Stimulated activated CD4-positive, alpha-beta T cell treated with anti-CD3 and anti-CD28 coated beads, Interleukin-1b, Interleukin-23, amount 100 ng/mL, for 1 hour (primary cell): ENCODE measurements around the gene MRPL53.
"Not testable (repeated sequence)": the region's sequence is repeated elsewhere in the genome, so short reads cannot be mapped to it uniquely, and the experiment has no call there.

ENCODE experiments used
- DNase-seq, 2 donors: peaks; one replicate each; pipeline ENCODE4 v3.0.0-alpha.2; 2020; ENCODE audit warnings: low read depth in 2 of 2

Gene MRPL53

DNA sequence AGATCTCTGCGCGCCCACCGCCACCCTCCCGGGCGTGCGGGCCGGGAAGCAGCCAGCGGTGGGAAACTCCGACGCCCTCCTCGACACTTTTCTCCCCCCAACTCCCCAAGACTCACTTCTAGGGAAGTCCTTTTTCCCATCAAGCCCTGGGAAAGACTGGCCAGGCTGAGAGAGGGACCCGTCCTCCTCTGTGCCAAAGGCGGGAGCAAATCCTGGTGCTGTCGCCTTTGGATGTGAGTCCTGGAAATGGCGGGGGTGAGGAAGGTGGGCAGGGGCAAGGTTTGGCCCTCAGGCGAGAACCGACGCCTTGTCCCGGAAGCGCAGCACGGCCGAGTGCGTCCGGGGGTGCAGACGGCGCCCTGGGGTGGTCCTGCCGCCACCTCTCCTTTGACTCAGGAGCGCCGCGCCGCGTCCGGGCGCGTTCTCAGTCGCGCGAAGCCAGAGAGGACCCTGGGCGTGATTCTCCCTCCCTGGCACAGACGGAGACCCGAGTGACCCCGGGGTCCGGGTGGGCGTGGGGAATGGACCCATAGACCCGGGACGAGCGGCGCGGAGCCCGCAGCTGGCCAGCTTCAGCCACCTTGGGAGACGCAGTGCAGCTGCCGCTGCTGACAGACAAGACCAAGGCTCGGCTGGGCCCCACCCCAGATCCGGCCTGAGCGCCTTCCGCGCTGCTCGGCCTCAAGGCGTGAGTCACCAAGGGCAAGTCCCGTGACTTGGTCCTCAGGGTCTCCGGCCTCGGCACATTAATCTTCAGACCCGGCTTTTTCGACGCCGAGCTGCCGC is 30.4 kb upstream of the MRPL53 start:
- DNase-seq: no peak

DNA sequence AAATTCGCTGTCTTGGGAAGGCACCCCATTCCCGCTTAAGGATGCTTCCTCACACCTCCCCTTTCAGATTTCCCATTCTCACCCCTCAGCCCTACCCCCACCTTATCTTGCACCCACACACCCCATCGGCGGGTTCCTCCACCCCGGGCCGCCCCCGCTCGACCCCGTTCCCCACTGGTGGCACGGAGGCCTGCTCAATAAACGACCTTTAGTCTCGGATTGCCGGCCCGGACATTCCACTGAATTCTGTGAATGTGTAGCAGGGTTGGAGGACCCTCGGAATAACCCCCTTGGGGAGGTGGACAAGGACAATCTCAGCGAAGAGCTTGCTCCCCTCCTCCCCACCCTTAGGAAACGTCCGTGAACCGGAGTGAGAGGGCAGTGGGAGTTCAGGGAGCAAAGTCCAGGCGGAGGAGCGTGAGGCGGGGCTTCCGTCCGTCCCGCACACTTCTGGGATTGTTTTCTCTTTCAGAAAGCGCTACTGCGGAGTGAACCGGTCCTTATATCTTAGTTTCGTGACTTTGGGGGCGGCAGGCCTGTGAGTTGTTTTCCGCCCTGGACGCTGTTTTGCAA is 29.8 kb upstream of the MRPL53 start:
- no peak for DNase-seq

DNA sequence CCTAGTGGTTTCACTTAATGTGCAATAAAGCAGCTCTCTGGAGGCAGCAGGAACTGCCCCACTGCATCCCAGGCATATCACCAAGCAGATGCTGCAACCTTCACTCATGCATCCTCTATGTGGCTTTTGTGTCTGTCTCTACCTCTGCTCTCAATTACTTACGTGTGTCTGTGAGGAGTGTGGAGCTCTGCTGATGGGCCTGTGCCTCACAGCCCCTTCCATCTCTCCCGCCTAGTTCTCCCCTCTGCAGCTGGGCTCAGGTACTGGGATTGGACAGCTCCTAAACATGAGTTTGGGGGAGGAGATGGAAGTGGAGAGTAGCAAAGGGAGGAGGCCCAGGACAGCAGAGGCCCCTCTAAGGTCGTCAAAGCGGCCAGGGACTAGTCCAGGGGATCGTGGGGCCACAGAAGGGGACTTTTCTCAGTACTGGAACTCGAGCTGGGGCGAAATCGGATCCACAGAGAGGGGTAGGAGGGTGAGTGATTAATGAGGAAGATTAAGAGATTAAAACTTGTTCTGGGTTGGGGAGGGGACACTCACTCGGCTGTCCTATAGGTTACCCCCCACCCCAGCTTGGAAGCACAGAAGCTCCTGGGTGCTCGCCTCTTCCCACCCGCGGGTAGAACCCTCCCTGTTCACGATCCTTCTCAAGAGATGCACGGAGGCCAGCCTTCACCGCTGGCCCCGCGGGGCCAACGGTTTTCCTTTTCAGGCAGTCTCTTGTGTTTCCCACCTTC is 29.0 kb upstream of the MRPL53 start:
- DNase-seq: no peak

DNA sequence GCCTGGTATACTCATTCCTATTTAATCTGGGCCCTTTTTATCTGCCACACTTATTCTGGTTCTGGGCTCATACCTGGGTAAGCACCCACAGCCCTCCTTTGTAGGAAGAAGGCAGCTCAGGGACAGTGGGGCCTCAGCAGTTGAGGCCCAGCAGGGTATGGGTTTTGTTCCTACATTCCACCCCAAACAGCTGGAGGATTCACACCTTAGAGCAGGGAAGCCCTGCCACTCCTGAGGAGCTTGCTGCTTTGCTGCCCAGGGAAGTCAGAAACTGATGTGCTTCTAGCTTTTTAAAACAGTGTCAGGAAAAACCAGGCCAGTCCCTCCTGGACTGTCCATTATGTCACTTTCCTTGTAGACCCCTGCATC is 28.1 kb upstream of the MRPL53 start:
- no peak for DNase-seq

DNA sequence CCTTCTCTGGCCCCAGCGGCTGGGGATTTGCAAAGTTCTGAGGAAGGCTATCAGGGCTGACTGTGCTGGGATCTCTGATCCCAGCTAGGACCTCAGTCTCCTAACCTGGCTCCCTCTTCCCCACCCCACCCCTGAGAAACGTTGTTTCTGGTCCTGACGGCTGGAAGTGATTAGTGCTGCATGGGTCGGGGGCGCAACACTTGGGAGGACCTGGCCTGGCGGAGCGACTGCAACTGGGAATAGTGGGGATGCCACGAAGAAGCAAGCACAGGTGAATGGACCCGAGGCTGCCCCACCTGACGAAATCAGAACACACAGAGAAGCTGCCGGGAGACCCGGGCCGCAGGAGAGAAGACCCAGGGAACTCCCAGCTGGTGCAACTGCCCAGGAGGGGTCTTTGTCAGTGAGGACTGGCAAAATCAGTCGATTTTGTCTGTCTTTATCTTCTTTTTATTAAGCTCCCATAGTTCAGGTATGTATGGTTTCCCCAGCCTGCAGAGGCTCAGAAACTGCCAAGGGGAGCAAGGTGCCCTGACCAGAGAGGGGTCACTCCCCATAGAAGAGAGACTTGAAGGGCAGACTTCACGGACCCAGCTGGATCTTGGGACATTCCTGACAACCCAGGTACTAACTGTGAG is 27.6 kb upstream of the MRPL53 start:
- no peak for DNase-seq

DNA sequence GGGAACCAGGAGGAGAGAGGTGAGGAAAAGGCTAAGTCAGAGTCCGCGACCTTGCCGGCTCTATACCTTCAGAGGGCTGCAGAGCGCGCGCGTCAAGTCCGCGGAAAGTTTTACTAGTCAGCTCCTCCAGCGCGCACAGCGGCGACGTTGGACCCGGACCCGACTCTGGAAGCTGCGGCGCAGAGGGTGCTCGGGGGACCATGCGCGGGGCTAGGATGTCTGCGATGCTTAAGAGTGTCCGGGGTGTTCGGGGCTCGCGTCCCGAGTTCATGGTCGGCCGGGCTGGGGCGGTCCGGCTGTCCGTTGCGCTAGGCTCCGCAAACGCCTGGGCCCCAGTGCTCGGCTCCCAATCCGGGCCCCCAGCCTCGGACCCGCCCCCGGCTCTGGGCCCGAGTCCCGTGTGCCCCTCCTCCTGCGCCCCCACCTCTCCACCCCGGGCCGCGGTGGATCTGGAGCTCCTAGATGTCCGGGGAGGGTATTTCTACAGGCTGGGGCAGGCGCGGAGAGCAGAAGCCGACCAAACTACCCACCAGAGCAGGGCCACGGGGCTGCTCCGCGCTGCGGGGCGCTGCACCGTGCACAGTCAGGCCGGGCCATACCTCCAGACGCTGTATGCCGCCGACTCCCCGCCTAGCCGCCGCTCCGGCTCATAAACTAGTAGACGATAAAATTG is 26.9 kb upstream of the MRPL53 start, which contains the start of gene LBX2:
Gene LBX2 (minus strand): TSS at position 337 of the 673 bp plus-strand sequence. CDS start 66 bp downstream, at position 271.
- no peak for DNase-seq

DNA sequence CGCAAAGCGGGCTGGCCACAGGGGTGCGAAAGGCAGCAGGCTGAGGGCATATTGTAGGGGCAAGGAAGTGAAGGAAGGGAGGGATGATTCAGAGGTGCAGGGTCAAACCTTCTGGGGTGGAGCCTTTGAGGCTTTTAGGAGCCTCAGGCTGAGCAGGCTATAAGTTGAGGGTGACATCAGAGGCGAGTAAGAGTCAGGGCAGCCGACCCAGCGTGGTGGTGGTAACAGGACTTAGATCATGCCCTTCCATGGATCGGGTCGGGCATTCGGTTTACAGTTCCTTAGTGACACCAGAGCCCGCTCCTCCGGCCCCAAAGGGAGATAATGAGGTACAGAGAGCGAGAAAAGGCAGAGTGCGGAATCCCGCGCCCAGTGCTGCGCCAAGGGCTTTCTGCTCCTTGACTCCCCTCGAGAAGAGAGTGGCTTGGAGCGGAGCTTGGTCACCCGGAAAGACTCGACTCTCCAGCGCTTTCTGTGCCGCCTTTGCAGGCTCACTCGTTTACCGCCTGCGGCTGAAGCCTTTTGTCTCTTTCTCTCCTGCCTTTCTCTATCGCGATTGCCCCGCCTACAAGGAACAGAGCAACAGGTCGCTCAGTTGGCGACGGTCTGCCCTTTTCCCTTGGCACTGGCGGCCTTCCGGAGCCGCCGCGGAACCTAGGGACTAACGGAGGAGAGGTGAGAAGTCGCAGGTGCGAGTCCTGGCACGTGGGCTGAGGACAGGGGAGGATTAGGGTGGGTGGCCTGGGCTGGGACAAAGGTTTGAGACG is 26.2 kb upstream of the MRPL53 start:
- no peak for DNase-seq

DNA sequence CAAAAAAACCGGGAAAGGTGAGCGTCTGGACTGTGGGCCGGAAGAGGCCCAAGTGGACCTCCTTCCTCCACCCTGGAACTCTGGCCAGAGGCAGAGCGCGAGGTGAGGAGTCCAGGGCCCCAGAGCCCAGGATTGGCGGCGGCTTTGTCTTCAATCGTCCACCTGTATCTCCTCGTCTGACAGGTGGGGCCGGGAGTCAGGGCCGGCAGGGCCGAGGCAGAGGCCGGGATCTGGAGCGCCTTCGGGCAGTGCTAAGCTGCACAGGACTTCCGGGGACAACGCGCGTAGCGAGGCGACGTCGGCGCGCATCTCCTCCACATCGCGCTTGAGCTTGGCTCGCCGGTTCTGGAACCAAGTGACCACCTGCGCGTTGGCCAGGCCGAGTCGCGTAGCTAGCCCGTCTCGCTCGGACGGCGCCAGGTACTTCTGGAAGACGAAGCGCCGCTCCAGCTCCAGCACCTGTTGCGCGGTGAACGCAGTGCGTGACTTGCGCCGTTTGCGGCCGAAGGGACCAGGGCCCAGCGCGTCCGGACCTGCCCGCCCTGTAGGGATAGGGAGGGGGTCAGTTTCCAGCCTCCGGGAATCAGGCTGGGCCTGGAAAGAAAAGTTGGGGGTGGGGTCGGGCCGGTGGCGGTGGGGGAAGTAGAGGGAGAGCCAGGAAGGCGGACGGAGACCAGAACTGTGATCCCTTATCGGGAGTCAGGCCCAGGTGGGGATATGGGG is 25.5 kb upstream of the MRPL53 start:
- DNase-seq: no peak

DNA sequence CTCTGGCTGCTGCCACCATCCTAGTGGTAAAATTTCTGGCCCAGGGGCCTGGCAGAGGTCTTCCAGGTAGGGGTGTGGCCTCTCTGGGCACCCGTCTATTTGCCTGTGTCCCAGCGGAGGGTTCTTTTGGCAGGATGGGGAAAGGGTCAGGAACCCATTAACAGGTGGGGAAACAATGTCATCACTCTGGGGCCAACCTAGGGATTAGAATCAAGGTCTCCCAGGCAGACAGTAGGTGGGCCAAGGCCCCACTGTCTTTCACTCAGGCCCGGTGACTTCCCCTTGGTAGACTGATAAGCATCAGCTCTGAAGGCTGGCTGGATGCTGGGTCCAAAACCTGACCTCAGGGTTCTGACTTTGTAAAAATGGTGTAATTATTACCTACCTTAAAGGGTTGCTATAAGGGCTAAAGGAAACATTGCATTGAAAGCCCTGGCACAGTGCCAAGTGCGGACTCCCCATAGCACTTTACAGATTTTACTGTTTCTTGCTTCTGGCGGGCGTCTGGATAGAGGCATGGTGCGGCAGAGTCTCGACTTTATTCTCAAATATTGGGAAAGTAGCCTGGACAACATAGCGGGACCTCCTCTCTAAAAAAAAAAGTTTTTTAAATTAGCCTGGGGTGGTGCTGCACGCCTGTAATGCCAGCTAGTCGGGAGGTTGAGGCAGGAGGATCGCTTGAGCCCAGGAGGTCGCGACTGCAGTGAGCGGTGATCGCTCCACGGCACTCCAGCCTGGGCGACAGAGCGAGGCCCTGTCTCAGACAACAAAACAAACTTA is 24.7 kb upstream of the MRPL53 start:
- DNase-seq: no peak

DNA sequence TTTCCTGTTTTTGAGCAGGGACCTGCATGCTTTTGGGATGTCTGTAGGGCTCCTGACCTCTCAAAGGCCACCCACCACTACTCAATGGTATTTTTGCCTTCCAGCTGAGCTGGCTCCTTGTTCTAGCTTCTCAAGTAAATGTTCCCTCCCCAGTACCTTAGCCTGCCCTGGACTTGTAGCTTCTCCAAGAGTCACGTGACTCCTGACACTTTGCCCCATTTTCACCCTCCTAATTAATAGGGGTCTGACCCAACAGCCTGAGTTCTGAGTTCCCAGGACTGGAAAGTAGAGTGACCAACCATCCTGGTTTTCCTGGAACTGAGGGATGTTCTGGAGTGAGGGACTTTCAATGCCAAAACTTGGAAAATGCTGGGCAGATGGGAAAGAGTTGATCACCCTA is 23.0 kb upstream of the MRPL53 start:
- no peak for DNase-seq

DNA sequence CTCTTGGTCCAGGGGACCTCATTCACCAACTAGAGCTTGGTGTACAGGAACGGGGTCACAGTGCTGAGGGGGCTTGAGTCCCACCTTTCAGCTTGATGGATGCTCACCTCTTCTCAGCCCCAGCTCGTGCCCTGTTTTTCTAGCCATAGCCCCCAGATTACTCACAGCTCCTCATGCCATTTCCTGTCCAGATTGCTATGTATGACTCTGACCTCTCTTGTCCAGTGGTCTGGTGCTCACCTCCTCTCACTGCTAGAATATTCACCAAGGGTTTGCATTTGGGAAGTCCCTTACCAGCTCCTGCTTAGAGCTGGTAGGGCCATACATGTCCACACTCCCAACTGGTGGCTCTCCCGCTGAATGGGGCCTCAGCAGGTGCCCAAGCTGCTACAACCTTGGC is 21.1 kb upstream of the MRPL53 start:
- no peak for DNase-seq

DNA sequence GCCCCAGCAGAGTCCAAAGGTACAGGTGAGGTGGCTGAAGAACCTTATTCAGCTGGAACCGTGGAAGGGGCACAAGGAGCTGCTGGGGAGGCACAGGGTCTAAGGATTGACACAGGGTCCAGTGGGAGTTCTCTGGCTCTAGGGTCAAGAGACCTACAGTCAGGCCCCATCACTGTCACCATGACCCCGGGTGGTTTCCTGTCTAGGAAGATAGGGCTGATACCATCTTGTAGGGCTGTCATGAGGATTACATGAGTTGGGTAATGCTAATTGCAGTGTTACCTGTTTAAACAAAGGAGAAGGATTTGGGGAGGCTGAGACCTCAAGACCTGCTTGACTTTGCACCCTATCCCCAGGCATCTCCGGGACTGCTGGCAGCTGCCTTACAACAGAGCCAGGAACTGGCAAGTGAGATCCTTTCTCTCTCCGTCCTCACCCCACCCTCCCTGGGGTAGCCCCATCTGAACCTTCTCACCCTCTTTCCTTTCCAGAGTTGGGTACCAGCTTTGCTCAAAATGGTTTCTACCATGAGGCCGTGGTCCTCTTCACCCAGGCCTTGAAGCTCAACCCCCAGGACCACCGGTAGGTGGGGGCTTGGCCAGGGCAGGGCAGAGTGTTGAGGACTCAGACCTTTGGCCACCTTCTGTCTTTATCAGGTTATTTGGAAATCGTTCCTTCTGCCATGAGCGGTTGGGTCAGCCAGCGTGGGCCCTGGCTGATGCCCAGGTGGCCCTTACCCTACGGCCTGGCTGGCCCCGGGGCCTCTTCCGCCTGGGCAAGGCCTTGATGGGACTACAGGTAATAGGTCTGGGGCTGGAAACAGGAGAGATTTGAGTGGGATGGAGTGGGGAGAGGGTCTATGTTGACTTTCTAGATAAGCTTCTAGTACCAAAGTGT is 19.4 kb upstream of the MRPL53 start:
- DNase-seq: no peak

DNA sequence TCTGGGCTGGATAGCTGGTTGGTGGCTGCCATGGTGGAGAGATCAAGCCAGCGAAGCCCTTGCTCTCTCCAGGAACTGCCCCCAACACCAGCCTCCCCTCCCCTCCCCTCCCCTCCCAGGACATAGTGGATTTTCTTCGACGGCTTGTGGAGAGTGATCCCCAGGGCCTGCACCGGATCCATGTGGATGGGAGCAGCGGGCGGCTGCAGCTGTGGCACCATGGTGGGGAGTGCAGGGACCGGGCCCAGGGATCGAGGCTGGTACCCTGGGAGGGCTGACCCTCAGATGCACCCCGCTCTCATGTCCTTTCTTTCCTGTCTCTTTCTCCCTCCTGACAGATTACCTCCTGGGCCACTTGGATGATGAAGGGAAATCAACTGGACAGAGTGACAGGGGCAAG is 17.4 kb upstream of the MRPL53 start:
- DNase-seq: no peak

DNA sequence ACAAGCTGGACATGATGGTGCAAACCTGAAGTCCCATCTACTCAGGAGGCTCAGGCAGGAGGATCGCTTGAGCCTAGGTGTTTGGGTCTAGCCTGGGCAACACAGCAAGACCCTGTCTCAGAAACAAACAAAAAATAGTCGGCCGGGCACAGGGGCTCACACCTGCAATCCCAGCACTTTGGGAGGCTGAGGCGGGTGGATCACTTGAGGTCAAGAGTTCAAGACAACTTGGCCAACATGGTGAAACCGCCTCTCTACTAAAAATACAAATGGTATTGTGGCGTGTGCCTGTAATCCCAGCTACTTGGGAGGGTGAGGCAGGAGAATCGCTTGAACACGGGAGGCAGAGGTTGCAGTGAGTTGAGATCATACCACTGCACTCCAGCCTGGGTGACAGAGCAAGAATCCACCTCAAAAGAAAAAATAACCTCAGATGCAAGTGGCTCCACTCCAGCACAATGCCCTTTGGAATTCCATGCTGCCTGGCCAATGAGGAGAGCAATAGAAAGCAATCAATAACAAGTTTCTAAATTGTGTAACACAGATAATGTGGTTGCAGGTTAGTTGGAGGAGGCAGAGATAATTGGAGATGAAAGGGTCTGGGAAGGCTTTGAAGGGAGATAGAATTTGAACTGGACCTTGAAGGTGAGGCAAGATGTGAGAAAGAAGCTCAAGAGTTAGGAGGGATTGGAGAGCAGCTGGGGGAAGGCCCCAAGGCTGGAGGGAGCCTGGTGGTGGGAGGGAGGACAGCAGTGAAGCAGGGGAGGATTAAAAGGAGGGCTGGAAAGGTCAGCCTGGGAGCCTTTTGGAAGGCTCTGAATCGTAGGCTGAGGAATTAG is 16.4 kb upstream of the MRPL53 start:
- DNase-seq: no peak

DNA sequence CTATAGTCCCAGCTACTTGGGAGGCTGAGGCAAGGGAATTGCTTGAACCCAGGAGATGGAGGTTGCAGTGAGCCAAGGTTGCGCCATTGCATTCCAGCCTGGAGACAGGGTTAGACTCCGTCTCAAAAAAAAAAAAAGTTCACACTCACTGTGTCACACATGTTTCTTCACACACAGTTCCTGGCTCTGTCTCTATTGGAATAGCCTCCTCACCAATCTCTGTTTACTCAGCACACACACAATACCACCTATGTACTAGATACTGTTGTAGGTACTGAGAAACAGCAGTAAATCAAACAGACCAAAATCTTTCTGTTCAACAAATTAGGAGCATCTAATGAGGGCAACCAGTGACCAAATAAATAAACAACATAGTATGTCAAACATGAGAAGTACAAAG is 13.7 kb upstream of the MRPL53 start:
- no peak for DNase-seq

DNA sequence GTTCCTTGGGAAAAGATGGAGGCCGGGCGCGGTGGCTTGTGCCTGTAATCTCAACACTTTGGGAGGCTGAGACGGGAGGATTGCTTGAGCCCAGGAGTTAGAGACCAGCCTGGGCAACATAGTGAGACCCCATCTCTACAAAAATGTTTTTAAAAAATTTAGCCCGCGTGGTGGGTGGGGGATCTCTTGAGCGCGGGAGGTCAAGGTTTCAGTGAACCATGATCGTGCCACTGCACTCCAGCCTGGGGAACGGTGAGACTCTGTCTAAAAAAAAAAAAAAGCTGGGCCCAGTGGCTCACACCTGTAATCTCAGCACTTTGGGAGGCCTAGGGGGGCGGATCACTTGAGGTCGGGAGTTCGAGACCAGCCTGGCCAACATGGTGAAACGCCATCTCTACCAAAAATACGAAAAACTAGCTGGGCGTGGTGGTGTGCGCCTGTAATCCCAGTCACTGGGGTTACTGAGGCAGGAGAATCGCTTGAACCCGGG is 11.2 kb upstream of the MRPL53 start:
- DNase-seq: not testable (repeated sequence)
